Esophagus squamous epithelium (tissue), 4 donors: ENCODE results near the gene CLIP4.

Experiments
- POLR2A ChIP-seq, 4 donors: fragments of 450-650 bp; IDR thresholded peaks; one replicate each; pipeline ENCODE4 v1.6.1; 2017; ENCODE audit warnings: antibody characterized with exemption in 4 of 4, mild to moderate bottlenecking in 4 of 4, moderate library complexity in 3 of 4
- TF ChIP-seq, protein P1 (sequence below), 6 experiments: fragments of 450-650 bp in 4 of 6; fragments of 200-600 bp in 2 of 6; sonication (generic) in 2 of 6; IDR thresholded peaks; one replicate each; pipeline ENCODE4 v1.5.1; 2016 to 2019; ENCODE audit warnings: antibody characterized with exemption in 6 of 6, mild to moderate bottlenecking in 4 of 6, moderate library complexity in 4 of 6

DNA sequence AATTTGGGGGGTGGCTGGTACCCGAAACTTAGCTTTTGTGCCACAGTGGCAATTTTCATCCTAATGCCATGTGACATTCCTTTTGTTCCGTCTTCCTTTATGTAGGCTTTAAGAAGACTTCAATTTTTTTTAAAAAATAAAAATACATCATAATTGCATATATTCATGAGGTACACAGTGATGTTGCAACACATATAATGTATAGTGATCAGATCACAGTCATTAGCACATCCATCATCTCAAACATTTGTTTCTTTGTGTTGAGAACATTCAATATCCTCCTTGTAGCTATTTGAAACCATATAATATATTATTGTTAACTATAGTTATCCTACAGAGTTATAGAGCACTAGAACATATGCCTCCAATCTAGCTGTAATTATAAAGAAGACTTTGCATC is 6.0 kb upstream of the CLIP4 start:
- TF ChIP-seq, protein P1, sequence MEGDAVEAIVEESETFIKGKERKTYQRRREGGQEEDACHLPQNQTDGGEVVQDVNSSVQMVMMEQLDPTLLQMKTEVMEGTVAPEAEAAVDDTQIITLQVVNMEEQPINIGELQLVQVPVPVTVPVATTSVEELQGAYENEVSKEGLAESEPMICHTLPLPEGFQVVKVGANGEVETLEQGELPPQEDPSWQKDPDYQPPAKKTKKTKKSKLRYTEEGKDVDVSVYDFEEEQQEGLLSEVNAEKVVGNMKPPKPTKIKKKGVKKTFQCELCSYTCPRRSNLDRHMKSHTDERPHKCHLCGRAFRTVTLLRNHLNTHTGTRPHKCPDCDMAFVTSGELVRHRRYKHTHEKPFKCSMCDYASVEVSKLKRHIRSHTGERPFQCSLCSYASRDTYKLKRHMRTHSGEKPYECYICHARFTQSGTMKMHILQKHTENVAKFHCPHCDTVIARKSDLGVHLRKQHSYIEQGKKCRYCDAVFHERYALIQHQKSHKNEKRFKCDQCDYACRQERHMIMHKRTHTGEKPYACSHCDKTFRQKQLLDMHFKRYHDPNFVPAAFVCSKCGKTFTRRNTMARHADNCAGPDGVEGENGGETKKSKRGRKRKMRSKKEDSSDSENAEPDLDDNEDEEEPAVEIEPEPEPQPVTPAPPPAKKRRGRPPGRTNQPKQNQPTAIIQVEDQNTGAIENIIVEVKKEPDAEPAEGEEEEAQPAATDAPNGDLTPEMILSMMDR (IDR thresholded peaks at IDR 0.05) = no peak
- TF ChIP-seq POLR2A (IDR thresholded peaks at IDR 0.05) = no peak
